Activated naive CD8-positive, alpha-beta T cell (primary cell): ENCODE data around the gene KIF6.

Source experiments
- H3K27ac Mint-ChIP-seq: one replicate; pipeline ENCODE4 v1.8.0; 2021; ENCODE audit warnings: mixed read lengths
- H3K27me3 Mint-ChIP-seq: one replicate; pipeline ENCODE4 v1.8.0; 2021; ENCODE audit warnings: mixed read lengths
- H3K36me3 Mint-ChIP-seq: one replicate; pipeline ENCODE4 v1.8.0; 2021; ENCODE audit warnings: mixed read lengths
- H3K4me1 Mint-ChIP-seq: one replicate; pipeline ENCODE4 v1.8.0; 2021; ENCODE audit warnings: low read depth, mixed read lengths
- H3K4me3 Mint-ChIP-seq: one replicate; pipeline ENCODE4 v1.8.0; 2021; ENCODE audit warnings: mild to moderate bottlenecking, mixed read lengths
- H3K9me3 Mint-ChIP-seq: one replicate; pipeline ENCODE4 v1.8.0; 2021; ENCODE audit warnings: low read depth, mixed read lengths

The KIF6 gene

DNA sequence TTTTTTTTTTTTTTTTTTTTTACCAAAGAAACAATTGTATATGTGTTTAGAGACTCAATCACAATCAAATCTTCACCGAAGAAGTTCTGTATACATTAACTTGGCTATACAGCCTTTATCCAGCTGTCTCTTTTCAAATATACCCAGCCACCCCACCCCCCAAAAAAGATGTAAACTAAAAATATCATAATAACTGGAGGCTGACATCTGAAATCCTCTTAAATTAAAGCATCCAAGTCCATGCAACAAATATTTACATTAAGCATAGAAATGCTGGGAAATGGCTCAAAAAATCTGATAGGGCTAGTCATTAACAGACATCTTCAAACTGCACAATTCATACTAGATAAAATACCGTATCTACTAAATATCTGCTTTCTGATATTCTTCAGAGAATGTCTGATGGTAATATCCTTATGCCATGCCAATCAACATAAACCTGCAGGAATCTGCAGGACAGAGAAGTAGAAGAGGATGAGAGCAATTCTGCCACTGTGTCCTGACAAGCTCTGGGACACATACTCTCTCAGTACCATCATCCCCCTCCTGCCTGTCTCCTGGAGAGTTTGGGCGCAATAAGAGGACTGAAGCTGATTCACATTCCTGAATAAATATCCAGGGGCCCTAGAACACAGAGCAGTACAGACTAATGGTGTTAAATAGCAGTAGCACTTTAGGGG lies 152.4 kb downstream of the KIF6 start:
- Mint-ChIP-seq H3K27me3 (peaks cover 4% of the 10 kb centered on the region), H3K27ac (no peak overlapping the region), H3K36me3 (no peaks in the 10 kb centered on the region), H3K4me3 (no peak overlapping the region), H3K4me1 (no peaks in the 10 kb centered on the region), H3K9me3 (no peaks in the 10 kb centered on the region)

DNA sequence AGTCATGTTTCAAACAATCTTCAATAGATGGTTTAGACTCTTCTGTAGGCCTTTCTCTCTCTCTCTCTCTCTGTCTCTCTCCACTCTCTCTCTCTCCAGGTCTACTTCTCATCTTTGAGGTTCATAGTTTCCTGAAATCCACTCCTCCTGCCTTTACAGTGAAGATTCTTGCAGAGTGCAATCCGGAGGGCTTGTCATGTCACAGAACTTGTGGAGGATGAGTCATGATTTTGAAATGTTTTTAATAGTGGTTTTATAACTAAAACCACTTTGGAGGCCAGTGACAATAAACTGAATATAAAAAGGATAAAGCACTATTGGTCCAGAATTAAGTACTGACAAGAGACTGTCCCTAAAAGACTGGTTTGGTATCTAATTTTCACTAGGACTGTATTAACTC lies 156.3 kb downstream of the KIF6 start:
- no peaks in the 10 kb centered on the region for H3K36me3 Mint-ChIP-seq
- no peak overlapping the region for H3K27ac Mint-ChIP-seq
- H3K27me3 Mint-ChIP-seq, result peaks cover 4% of the 10 kb centered on the region
- H3K4me1 Mint-ChIP-seq, result no peaks in the 10 kb centered on the region
- H3K4me3 Mint-ChIP-seq, result no peak overlapping the region
- no peaks in the 10 kb centered on the region for H3K9me3 Mint-ChIP-seq

DNA sequence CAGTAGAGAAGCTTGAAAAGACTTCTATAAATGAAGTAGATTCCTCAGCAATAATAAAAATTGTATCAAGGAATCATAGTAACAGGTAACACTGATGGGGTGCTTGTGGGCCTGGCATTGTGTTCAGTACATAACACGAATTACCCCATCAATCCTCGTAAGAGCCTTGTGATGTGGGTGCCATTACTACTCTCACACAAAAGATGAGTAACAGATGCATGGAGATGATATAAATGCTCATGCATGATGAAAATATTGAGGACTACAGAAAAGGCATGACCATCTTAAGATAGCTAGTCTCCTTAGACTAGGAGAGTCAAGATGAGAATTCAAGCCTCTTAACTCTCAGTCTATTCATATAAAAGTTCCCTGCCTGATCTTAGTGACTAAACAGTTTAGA lies 158.1 kb downstream of the KIF6 start:
- Mint-ChIP-seq H3K9me3 (no peaks in the 10 kb centered on the region), H3K36me3 (no peaks in the 10 kb centered on the region), H3K4me1 (no peaks in the 10 kb centered on the region), H3K4me3 (no peak overlapping the region), H3K27me3 (peaks cover 4% of the 10 kb centered on the region), H3K27ac (no peak overlapping the region)

DNA sequence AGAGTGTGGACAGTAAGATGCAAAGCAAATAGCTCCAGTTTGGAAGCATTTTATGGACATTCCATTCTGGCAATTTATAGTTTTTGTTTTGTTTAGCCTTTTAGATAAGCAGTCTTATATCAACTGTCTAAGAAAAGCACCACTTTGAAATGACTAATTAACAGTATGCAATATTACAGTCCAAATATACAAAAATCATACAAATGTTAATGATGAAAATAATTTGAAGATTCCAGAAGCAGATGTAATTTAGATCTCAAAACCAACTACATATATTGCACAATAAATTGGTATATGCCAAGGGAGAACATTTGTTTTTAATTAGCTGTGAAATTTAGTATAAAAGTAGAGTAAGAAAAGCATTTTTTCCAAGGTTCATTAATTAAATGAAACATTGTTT lies 158.8 kb downstream of the KIF6 start:
- H3K9me3 Mint-ChIP-seq, result no peaks in the 10 kb centered on the region
- no peak overlapping the region for H3K27ac Mint-ChIP-seq
- H3K36me3 Mint-ChIP-seq, result no peaks in the 10 kb centered on the region
- no peaks in the 10 kb centered on the region for H3K4me1 Mint-ChIP-seq
- no peak overlapping the region for H3K4me3 Mint-ChIP-seq
- peaks cover 4% of the 10 kb centered on the region for H3K27me3 Mint-ChIP-seq

DNA sequence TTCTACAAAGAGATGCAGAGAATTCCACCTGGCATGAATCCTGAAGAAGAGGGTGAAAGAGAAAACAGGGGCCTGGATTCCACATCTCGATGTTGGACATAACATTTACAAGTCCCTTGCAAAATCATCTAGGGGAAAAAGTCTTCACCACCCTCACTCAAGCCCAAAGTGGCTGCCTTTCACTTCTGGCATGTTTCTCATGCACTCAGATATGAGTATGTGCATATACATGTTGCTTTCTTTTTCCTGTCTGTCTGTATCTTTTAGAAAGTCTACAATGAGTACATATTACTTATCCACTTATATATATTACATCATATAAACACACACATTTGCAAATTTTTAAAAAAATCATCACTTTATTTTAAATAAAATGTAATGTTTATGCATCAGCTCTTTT lies 159.3 kb downstream of the KIF6 start:
- no peaks in the 10 kb centered on the region for H3K9me3 Mint-ChIP-seq
- H3K27ac Mint-ChIP-seq, result no peak overlapping the region
- no peaks in the 10 kb centered on the region for H3K36me3 Mint-ChIP-seq
- no peaks in the 10 kb centered on the region for H3K4me1 Mint-ChIP-seq
- H3K27me3 Mint-ChIP-seq, result peaks cover 4% of the 10 kb centered on the region
- no peak overlapping the region for H3K4me3 Mint-ChIP-seq

DNA sequence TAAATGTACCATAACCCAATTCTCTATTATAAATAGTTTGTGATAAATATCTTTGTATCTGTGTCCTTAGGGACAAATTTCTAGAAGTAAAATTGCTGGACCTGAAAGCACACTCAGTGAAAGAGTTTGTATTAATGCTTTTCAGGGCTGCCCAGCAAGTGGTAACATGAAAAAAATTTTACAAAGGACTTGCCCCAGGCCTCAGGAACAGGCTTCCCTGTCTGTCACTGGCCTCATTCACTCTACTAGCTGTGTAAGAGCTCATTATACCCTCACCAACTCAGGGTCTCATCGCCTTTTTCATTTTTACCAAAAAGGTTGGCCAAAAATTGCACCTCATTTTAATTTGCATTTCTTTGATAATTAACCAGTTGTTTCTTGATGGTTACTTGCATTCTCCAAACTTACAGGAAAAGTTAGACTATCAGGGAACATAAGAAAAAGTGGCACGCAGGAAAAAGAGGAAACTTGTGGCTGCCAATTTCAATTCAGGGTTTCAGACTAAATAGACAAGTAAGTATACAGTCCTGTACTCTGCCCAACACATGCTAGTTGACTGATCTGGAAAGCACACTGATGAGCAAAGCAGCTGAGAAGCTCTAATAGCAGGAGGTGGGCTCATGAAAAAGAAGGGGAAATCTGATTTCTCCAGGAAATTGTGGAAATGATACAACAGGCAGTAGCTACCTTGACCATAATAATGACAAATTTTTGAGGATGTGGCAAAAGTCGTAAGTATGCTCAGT lies 161.5 kb downstream of the KIF6 start:
- no peaks in the 10 kb centered on the region for H3K9me3 Mint-ChIP-seq

DNA sequence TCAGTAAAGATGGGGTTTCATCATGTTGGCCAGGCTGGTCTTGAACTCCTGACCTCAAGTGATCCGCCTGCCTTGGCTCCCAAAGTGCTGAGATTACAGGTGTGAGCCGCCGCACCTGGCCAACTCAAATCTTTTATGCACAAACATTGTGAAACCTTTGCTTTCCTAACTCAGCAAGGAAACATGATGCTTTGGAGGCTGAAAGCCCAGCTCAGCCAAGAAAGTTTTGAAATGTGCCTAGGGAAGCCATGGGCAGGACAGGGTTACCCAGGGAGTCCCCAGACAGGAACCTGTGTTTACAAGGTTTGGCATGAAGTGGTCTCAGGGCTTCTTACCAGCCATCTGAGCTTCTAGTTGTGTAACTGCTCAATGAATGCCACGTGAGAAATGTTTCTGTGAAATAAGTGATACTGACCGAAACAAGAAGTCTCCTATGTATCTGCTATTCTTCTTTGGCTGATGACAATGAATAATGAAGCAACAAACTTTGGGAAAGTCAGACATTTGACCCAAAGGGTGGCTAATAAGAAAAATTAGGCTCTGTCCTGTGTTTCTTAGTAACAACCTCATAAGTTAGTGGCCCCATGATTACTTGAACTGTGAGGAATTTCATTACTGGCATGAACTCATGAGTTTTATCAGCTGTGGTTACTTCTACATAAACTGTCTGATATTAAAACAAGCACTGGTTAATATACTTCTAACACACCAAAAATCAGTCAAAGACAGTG lies 163.5 kb downstream of the KIF6 start:
- Mint-ChIP-seq H3K4me1 (no peaks in the 10 kb centered on the region), H3K36me3 (no peaks in the 10 kb centered on the region), H3K4me3 (no peak overlapping the region), H3K27me3 (peaks cover 3% of the 10 kb centered on the region), H3K27ac (no peak overlapping the region), H3K9me3 (no peaks in the 10 kb centered on the region)

More for the DNA sequence above, 161.5 kb downstream of the KIF6 start:
- Mint-ChIP-seq H3K27ac (no peak overlapping the region), H3K27me3 (peaks cover 4% of the 10 kb centered on the region), H3K4me1 (no peaks in the 10 kb centered on the region), H3K4me3 (no peak overlapping the region), H3K36me3 (no peaks in the 10 kb centered on the region)

DNA sequence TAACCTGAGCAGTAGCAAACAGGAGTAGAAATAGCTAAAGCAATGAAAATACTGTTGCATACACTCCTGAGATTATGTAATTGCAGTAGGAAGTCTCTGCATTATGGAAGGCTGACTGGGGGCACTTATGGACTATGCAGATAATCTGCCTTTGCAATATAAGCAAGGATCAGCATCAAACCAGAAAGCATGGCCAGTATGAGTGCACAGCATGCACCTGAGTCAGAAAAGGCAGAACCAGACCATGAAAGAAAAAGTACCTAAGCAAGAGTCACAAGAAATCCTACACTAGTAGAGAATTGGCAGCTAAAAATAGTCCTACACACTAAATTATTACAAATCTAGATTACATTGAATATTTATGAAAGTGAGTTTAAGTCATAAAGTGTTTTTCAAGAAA lies 164.3 kb downstream of the KIF6 start:
- Mint-ChIP-seq H3K27me3 (peaks cover 5% of the 10 kb centered on the region), H3K36me3 (no peaks in the 10 kb centered on the region), H3K4me1 (no peaks in the 10 kb centered on the region), H3K9me3 (no peaks in the 10 kb centered on the region), H3K27ac (no peak overlapping the region), H3K4me3 (no peak overlapping the region)

DNA sequence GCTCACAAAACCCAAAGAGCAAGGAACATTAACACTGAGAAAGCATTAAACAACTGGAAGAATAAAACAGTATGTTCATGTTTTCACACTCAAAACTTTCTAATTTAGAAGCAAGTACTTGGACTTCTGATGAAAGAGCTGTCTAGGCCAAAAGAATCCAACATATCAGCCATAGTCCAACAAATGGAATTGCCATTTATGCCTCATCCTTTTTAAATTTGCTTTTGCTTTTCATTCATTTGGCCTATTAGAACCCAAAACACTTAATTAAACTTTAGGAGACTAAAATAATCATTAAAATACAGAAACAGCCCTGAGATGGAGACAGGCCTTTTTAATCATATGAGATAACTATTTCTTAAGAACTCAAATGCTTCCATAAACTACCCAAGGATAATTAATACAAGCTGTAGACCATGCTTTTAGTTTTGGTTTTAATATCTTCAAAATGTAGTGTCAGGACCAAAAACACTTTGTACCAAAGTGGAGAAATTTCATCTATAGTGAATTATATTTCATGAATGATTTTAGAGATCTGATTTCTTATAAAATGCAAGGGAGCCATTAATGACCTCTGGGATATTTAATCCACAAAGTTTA lies 166.5 kb downstream of the KIF6 start:
- Mint-ChIP-seq H3K27me3 (peaks cover 7% of the 10 kb centered on the region), H3K9me3 (no peaks in the 10 kb centered on the region), H3K36me3 (no peaks in the 10 kb centered on the region), H3K27ac (no peak overlapping the region), H3K4me1 (no peaks in the 10 kb centered on the region), H3K4me3 (no peak overlapping the region)

DNA sequence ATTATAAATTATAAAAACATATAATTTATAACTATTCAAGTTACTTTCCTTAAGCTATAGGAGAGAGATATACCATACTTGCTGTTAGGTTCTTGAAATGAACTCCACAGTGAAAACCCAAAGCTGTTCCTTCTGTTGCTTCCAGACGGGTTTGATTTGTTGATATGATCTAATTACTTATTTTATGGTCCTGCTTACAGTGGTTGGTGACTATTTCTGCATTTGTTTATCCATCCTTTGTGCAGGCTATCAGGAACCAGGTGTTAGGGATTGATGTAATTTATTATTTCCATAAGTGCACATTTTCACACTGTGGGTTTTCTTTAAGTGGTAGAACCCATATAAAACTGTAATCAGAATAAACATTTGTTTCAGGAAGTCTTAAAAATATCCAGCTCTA lies 167.1 kb downstream of the KIF6 start:
- H3K4me1 Mint-ChIP-seq, result no peaks in the 10 kb centered on the region
- no peak overlapping the region for H3K4me3 Mint-ChIP-seq
- H3K27ac Mint-ChIP-seq, result no peak overlapping the region
- H3K27me3 Mint-ChIP-seq, result peaks cover 7% of the 10 kb centered on the region
- H3K36me3 Mint-ChIP-seq, result no peaks in the 10 kb centered on the region
- no peaks in the 10 kb centered on the region for H3K9me3 Mint-ChIP-seq

DNA sequence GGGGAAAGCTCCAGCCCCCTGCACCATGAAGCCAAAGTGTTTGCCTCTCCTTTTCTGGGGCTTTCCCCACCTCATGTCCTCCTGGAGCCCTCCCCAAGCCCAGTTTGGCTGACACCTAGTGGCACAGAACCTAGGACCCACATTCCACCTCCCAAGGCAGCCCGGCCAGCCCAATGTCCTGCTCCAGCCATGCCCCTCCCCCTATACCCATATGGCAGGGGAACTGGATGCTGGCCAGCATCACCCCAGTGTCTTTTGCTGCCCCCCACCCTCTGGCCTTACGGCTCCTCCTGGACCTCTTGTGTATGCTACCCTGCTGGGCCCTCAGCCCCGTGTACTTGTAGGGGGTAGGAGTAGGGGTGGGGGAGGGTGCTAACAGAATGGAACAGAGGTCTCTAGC lies 170.1 kb downstream of the KIF6 start:
- no peaks in the 10 kb centered on the region for H3K36me3 Mint-ChIP-seq
- H3K4me1 Mint-ChIP-seq, result no peaks in the 10 kb centered on the region
- H3K27ac Mint-ChIP-seq, result no peak overlapping the region
- no peaks in the 10 kb centered on the region for H3K9me3 Mint-ChIP-seq
- no peak overlapping the region for H3K4me3 Mint-ChIP-seq
- H3K27me3 Mint-ChIP-seq, result peaks cover 13% of the 10 kb centered on the region

DNA sequence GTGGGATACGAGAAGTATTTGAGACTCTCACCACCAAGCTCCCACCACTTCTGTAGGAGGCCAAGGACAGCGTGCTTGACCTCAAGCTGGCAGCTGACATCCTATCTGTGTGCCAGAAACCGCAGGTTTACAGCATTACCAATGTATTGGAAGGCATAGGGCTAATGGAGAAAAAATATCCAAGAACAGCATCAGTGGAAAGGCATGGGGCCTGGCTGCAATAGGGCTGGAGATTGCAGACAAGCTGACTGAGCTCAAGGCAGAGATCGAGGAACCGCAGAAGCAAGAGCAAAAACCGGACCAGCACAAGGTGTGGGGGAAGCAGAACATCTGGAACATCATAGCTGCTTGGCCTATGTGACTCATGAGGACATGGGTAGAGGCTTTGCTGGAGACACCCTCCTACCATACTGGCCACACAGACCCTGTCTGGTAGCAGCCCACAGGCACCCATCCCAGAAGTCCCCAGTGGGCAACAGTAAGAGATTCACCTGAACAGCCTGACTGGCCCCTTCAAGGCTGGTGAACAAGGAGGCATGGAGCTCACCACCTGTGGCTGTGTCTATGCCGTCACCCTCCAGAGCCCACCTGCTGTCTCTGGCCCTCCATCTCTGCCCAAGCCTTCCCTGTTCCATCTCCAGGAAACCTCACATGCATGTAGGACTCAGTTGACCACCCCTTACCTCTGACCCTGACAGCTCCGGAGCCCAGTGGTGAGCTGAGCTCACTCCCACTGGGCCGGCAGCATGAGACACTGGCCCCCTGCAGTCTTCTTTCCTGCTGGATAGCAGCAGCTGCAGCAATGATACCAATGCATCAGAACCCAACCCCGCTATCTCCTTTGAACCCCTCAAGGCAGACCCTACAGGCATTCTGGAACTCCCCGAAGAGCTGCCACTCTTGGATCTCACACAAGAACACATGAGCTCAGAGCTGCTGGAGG lies 171.1 kb downstream of the KIF6 start:
- H3K4me3 Mint-ChIP-seq, result no peak overlapping the region
- peaks cover 15% of the 10 kb centered on the region for H3K27me3 Mint-ChIP-seq
- H3K4me1 Mint-ChIP-seq, result no peaks in the 10 kb centered on the region
- no peaks in the 10 kb centered on the region for H3K36me3 Mint-ChIP-seq
- no peaks in the 10 kb centered on the region for H3K9me3 Mint-ChIP-seq
- no peak overlapping the region for H3K27ac Mint-ChIP-seq

DNA sequence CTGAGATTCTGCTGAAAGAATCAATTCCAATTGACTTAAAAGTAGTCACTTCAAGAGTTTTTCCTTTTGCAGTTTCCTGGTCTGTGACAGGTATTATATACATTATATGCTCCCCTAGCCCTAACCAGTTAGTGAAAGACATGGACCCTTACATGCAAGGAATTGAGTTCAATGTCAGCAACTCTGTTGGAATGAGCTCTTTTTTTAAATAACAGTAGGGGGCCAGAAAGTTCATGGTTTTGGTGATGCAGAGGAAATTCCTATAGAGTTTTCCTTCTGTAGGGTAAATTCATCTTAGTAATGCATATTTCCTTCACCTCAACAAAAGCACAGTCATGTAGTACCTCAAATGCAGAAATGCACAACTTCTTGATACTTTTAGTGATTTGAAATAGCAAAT lies 172.2 kb downstream of the KIF6 start:
- Mint-ChIP-seq H3K27me3 (peaks cover 14% of the 10 kb centered on the region), H3K27ac (no peak overlapping the region), H3K36me3 (no peaks in the 10 kb centered on the region), H3K4me1 (no peaks in the 10 kb centered on the region), H3K4me3 (no peak overlapping the region), H3K9me3 (no peaks in the 10 kb centered on the region)

DNA sequence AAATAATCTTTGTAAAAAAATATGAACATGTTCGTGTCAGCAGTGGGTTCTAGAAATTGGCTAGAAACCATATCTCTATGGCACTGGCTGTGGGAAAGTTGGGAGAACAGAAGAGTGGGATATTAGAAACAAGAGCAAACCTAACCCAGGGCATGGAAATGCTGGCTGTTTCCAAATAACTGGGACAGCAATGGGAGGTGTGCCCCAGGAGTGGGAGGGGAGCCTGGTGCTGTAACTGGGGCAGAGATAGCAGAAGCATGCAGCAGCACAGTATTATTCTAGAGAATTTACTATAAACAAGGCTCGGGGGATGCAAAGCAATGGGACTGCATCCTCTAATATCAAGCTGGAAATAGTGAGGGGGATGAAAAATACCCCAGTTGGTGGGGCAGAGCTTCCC lies 175.0 kb downstream of the KIF6 start:
- no peaks in the 10 kb centered on the region for H3K4me1 Mint-ChIP-seq
- H3K36me3 Mint-ChIP-seq, result no peaks in the 10 kb centered on the region
- peaks cover 17% of the 10 kb centered on the region for H3K27me3 Mint-ChIP-seq
- no peak overlapping the region for H3K27ac Mint-ChIP-seq
- no peak overlapping the region for H3K4me3 Mint-ChIP-seq
- H3K9me3 Mint-ChIP-seq, result no peaks in the 10 kb centered on the region
